NCI-H2107 treated with DMSO at 0.1 percent for 48 hours (cell line): ENCODE results near the gene SLC41A1.

Source experiments
- DNase-seq: peaks from one replicate; lab custom pipeline; 2025; ENCODE audit not compliant: unreplicated experiment; lab: John Stamatoyannopoulos, UW

Gene SLC41A1

GRCh38 chr1:205760606-205761005 lies 52.4 kb downstream of the SLC41A1 start:
- no peak for DNase-seq

GRCh38 chr1:205756552-205756951 lies 56.4 kb downstream of the SLC41A1 start:
- DNase-seq: no peak

DNA sequence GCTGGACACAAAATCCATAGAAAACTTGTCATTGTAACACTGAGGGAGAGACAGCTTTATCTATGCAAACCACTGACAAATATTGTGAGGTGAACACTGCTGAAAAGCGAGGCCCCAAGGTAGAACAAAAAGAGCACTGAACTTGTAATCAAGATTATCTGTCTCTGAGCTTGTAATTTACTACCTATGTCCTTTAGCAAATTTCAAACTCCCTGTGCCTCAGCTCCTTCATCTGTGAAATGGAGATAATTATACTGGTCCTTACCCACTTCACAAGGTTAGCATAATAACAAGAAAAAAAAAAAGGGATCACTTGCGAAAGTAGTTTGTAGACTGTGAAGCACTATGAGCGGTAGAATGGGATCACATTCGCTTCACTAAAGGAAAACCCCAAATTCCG lies 58.1 kb downstream of the SLC41A1 start:
- DNase-seq: no peak

- no peak for DNase-seq
These were observed 61.9 kb downstream of the SLC41A1 start for GRCh38 chr1:205751036-205751651.

DNA sequence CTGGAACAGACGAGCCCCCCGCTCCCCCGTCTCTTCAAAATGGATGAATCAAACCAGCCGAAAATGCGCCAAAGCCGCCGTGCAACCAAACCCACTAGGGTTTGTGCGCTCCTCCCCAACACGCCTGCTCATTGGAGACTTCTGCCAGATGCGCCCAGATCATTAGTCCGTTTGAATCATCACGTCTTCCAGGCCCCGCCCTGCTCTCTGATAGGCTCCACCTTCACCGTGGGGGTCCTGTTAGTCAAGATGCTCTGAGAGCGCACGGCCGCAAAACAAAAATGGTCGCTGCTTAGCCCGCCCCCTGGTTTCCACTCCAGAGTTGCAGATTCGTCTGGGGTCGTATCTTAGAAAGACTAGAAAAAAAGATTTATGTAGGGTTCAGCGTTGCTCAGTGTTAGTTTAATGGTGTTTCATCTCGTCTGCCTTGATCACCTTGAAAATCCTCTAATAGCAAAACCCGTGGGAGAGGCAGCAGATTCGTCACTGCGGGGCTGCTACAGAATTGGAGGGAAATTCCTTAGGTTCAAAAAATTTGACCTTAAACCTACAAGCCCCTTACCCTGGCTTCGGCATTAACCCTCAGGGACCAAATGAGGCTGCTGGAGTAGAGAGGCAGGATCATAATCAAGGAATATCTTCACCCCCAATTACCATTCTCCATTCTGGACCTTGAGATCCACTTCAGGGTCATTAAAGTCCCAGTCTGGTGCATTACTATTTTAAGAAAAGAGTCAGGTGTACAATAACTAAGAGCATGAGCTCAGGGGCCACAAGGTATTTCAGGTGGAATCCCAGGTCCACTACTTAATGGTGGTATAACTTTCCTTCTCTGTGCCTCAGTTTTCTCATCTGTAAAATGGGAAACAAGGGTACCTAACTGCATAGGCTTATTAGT lies 62.6 kb downstream of the SLC41A1 start, which contains the start of gene NUCKS1:
Gene NUCKS1, minus strand, starts transcription at position 45 of the 898 bp plus-strand sequence. CDS start 209 bp downstream, outside the sequence.
- peak; percentile 98 for DNase-seq

GRCh38 chr1:205749234-205750137 lies 63.5 kb downstream of the SLC41A1 start:
- DNase-seq: peak; percentile 87

GRCh38 chr1:205748403-205749233 lies 64.4 kb downstream of the SLC41A1 start:
- peak; percentile 58 for DNase-seq

GRCh38 chr1:205746757-205747412 lies 66.1 kb downstream of the SLC41A1 start:
- DNase-seq: no peak

- DNase-seq: no peak
These were observed 68.6 kb downstream of the SLC41A1 start for GRCh38 chr1:205744403-205744802.

GRCh38 chr1:205743977-205744376 lies 69.0 kb downstream of the SLC41A1 start:
- DNase-seq: no peak

DNA sequence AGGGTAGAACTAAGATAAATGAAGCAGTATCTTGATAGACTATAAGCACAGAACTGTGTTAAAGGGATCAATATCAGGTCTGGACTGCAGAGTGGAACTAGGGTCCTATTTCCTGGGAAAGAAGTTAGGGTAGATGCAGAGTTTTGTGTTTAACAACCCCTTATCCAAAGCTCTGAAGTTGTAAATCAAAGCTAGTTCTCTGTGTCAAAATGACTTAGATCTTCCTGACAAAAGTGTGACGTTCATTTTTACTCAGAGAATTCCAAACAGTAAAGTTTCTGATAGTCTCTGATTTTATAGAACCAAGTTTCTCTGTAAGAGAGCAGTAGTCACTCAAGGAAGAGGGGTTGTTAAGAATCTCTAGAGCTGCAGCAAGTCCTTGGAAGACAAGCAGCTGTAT lies 71.3 kb downstream of the SLC41A1 start:
- no peak for DNase-seq

GRCh38 chr1:205739348-205740160 lies 73.4 kb downstream of the SLC41A1 start:
- DNase-seq: no peak
